Daoy (cell line): ENCODE data around the gene SLAIN2. TPM values are rescaled to one million over a fixed set of nuclear protein-coding genes. Genes with fewer than 3 reads are reported as not detected.
A peak's percentile ranks its signal among the peaks of the same experiment; 100 is the strongest.

Experiments used
- DNase-seq: peaks from one replicate; pipeline ENCODE4 v3.0.0-alpha.2; 2015; ENCODE audit warnings: low read depth
- total RNA-seq: library from RNA; depleted of rRNA; stranded (reverse); fragments of >200 nt; shearing (Covaris generic); gene quantifications from 2 replicates; pipeline ENCODE4 v1.2.3, GENCODE V29; 2014

Gene SLAIN2
- total RNA-seq, 1 experiment from 2014 or later = 25.8 TPM

GRCh38 chr4:48334236-48334635 lies 7.1 kb upstream of the SLAIN2 start:
- DNase-seq = no peak

GRCh38 chr4:48334900-48335384 lies 6.4 kb upstream of the SLAIN2 start:
- no peak for DNase-seq

GRCh38 chr4:48336146-48336870 lies 5.0 kb upstream of the SLAIN2 start:
- no peak for DNase-seq

GRCh38 chr4:48337731-48338130 lies 3.6 kb upstream of the SLAIN2 start:
- no peak for DNase-seq

- no peak for DNase-seq
Observed at GRCh38 chr4:48339642-48340041, 1.7 kb upstream of the SLAIN2 start.

GRCh38 chr4:48340276-48340964 lies 909 bp upstream of the SLAIN2 start:
- peak; percentile 60 for DNase-seq

- DNase-seq = peak; percentile 62
Observed at GRCh38 chr4:48341776-48342605, 662 bp downstream of the SLAIN2 start.

- DNase-seq = no peak
Observed at GRCh38 chr4:48342606-48342880, 1.2 kb downstream of the SLAIN2 start.

- no peak for DNase-seq
Observed at GRCh38 chr4:48343035-48343434, 1.7 kb downstream of the SLAIN2 start.

- no peak for DNase-seq
Observed at GRCh38 chr4:48343551-48343950, 2.2 kb downstream of the SLAIN2 start.

GRCh38 chr4:48345542-48345941 lies 4.2 kb downstream of the SLAIN2 start:
- DNase-seq = no peak

- no peak for DNase-seq
Observed at GRCh38 chr4:48346594-48346993, 5.3 kb downstream of the SLAIN2 start.

GRCh38 chr4:48347282-48347921 lies 6.1 kb downstream of the SLAIN2 start:
- DNase-seq = no peak

GRCh38 chr4:48350871-48351270 lies 9.5 kb downstream of the SLAIN2 start:
- no peak for DNase-seq

- no peak for DNase-seq
Observed at GRCh38 chr4:48352793-48353192, 11.5 kb downstream of the SLAIN2 start.

GRCh38 chr4:48356355-48356754 lies 15.0 kb downstream of the SLAIN2 start:
- no peak for DNase-seq

- peak; percentile 47 for DNase-seq
Observed at GRCh38 chr4:48360285-48361011, 19.1 kb downstream of the SLAIN2 start.

GRCh38 chr4:48361012-48361400 lies 19.7 kb downstream of the SLAIN2 start:
- no peak for DNase-seq

GRCh38 chr4:48366611-48367010 lies 25.3 kb downstream of the SLAIN2 start:
- no peak for DNase-seq

- DNase-seq = no peak
Observed at GRCh38 chr4:48367016-48367415, 25.7 kb downstream of the SLAIN2 start.

- DNase-seq = no peak
Observed at GRCh38 chr4:48368389-48368788, 27.1 kb downstream of the SLAIN2 start.
